ENCODE results near the gene CEP70.

Gene CEP70

GRCh38 chr3:138472141-138472825 lies 121.8 kb downstream of the CEP70 start:
- no peaks in the 10 kb centered on the region for H3K27me3 ChIP-seq
- TF ChIP-seq Cebpa-rat (IDR thresholded peaks at IDR 0.05): no peak
- 0 out of 22 replicates have a peak overlapping the region, but pooled peaks of 1 of the 11 experiments have one; percentile 7 for H3K4me2 ChIP-seq
- peaks cover 0 to 4% (median 0%) of the 10 kb centered on the region in 10 experiments; a peak in 3 of 20 replicates for H3K4me1 ChIP-seq
- H3K9me3 ChIP-seq (replicated peaks in 1 of 11): no peaks in the 10 kb centered on the region
- H3K4me3 ChIP-seq: no peak overlapping the region
- H4K20me1 ChIP-seq: no peaks in the 10 kb centered on the region
- H3K9ac ChIP-seq: no peak overlapping the region
- no peak overlapping the region for H3K27ac ChIP-seq
- H3K36me3 ChIP-seq: no peaks in the 10 kb centered on the region

GRCh38 chr3:138471481-138471880 lies 122.6 kb downstream of the CEP70 start:
- H3K9ac ChIP-seq: no peak overlapping the region
- no peak for TF ChIP-seq Cebpa-rat (IDR thresholded peaks at IDR 0.05)
- no peak overlapping the region for H3K27ac ChIP-seq
- H3K4me3 ChIP-seq: no peak overlapping the region
- H3K27me3 ChIP-seq: no peaks in the 10 kb centered on the region
- H3K4me1 ChIP-seq: peaks cover 0 to 4% (median 0%) of the 10 kb centered on the region in 10 experiments; a peak in 2 of 20 replicates
- H3K36me3 ChIP-seq: no peaks in the 10 kb centered on the region
- H3K9me3 ChIP-seq (replicated peaks in 1 of 11): no peaks in the 10 kb centered on the region
- H4K20me1 ChIP-seq: no peaks in the 10 kb centered on the region
- H3K4me2 ChIP-seq: no peak overlapping the region

DNA sequence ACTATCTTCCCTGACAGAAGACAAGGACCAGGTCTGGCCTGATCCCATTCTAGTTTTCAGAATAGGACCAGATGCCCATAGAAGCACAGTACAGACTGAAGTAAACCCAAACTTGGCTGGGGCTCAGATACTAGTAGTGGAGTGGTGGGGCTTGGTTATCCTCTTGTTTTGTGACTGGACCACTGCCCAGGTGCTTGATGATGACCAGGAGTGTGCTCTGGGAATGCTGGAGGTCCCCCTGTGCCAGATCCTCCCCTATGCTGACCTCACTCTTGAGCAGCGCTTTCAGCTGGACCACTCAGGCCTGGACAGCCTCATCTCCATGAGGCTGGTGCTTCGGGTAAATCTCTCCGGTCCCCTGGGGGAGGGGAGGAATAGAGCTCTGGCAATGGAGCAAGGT lies 123.4 kb downstream of the CEP70 start:
- no peak for TF ChIP-seq Cebpa-rat (IDR thresholded peaks at IDR 0.05)

GRCh38 chr3:138469874-138470273 lies 124.2 kb downstream of the CEP70 start:
- Histone ChIP-seq H3K36me3 (no peaks in the 10 kb centered on the region), H3K27ac (no peak overlapping the region), H4K20me1 (no peaks in the 10 kb centered on the region), H3K9me3 (replicated peaks in 1 of 11) (no peaks in the 10 kb centered on the region), H3K4me1 (peaks cover 0 to 4% (median 0%) of the 10 kb centered on the region in 10 experiments; a peak in 2 of 20 replicates), H3K4me3 (no peak overlapping the region), H3K9ac (no peak overlapping the region), H3K27me3 (no peaks in the 10 kb centered on the region), H3K4me2 (no peak overlapping the region)
- no peak for TF ChIP-seq Cebpa-rat (IDR thresholded peaks at IDR 0.05)

More for the DNA sequence above, 123.4 kb downstream of the CEP70 start:
- no peaks in the 10 kb centered on the region for H4K20me1 ChIP-seq
- no peak overlapping the region for H3K4me2 ChIP-seq
- H3K27me3 ChIP-seq: no peaks in the 10 kb centered on the region
- H3K9ac ChIP-seq: no peak overlapping the region
- H3K27ac ChIP-seq: no peak overlapping the region
- peaks cover 0 to 4% (median 0%) of the 10 kb centered on the region in 10 experiments; a peak in 2 of 20 replicates for H3K4me1 ChIP-seq
- no peaks in the 10 kb centered on the region for H3K36me3 ChIP-seq
- H3K4me3 ChIP-seq: no peak overlapping the region
- no peaks in the 10 kb centered on the region for H3K9me3 ChIP-seq (replicated peaks in 1 of 11)

- Histone ChIP-seq H3K4me3 (no peak overlapping the region), H3K36me3 (no peaks in the 10 kb centered on the region), H3K27ac (no peak overlapping the region), H4K20me1 (no peaks in the 10 kb centered on the region), H3K4me2 (no peak overlapping the region), H3K9me3 (replicated peaks in 1 of 11) (no peaks in the 10 kb centered on the region), H3K4me1 (peaks cover 0 to 4% (median 0%) of the 10 kb centered on the region in 10 experiments; a peak in 4 of 20 replicates), H3K27me3 (no peaks in the 10 kb centered on the region), H3K9ac (no peak overlapping the region)
- no peak for TF ChIP-seq Cebpa-rat (IDR thresholded peaks at IDR 0.05)
These were observed 125.2 kb downstream of the CEP70 start for GRCh38 chr3:138468886-138469285.

GRCh38 chr3:138468451-138468850 lies 125.6 kb downstream of the CEP70 start:
- no peaks in the 10 kb centered on the region for H3K27me3 ChIP-seq
- no peak overlapping the region for H3K4me2 ChIP-seq
- H3K9ac ChIP-seq: no peak overlapping the region
- H4K20me1 ChIP-seq: no peaks in the 10 kb centered on the region
- H3K27ac ChIP-seq: no peak overlapping the region
- TF ChIP-seq Cebpa-rat (IDR thresholded peaks at IDR 0.05): no peak
- peaks cover 0 to 4% (median 0%) of the 10 kb centered on the region in 10 experiments; a peak in 4 of 20 replicates for H3K4me1 ChIP-seq
- H3K4me3 ChIP-seq: no peak overlapping the region
- H3K36me3 ChIP-seq: no peaks in the 10 kb centered on the region
- no peaks in the 10 kb centered on the region for H3K9me3 ChIP-seq (replicated peaks in 1 of 11)

DNA sequence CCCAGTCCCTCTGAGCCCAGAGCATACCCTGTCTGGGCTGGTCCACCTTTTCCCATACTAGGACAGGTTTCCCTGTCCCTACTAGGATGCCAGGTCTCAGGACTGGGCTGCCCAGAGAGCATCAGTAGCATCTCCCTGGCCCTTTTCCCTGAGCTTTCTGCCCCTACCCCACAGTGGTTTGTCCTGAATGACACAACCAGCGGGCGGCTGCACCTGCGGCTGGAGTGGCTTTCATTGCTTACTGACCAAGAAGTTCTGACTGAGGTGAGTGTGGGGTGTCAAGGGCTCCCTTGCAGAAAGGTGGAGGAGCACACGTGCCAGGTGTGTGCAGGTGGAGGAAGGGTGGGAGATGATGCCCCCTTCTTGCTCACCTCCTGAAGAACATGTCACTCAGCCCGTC lies 126.1 kb downstream of the CEP70 start:
- TF ChIP-seq Cebpa-rat (IDR thresholded peaks at IDR 0.05): no peak
- H3K27me3 ChIP-seq: no peaks in the 10 kb centered on the region
- H3K4me3 ChIP-seq: no peak overlapping the region
- H3K9ac ChIP-seq: no peak overlapping the region
- H3K36me3 ChIP-seq: no peaks in the 10 kb centered on the region
- no peaks in the 10 kb centered on the region for H3K9me3 ChIP-seq (replicated peaks in 1 of 11)
- no peak overlapping the region for H3K27ac ChIP-seq
- no peak overlapping the region for H3K4me2 ChIP-seq
- H3K4me1 ChIP-seq: peaks cover 0 to 4% (median 0%) of the 10 kb centered on the region in 10 experiments; a peak in 4 of 20 replicates
- H4K20me1 ChIP-seq: no peaks in the 10 kb centered on the region

DNA sequence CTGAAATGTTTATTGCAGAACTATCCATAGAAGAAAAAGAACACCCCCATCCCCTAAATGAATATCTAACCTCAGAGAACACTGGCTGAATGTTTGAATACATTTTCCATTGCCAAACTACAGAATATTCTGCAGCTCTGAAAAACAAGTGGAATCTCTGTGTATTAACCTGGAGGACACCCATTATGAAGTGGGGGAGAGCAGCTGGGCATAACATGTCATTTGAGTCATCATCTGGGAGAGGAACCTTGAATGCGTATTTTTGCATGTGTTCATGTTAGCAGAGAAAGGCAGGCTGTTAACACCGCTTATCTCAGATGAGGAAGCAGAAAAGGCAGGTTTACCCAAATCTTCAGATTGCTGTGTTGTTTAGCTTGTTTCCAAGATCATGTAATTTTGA lies 128.1 kb downstream of the CEP70 start:
- Histone ChIP-seq H3K27me3 (no peaks in the 10 kb centered on the region), H3K4me2 (no peak overlapping the region), H3K36me3 (no peaks in the 10 kb centered on the region), H3K9ac (no peak overlapping the region), H3K27ac (no peak overlapping the region), H3K4me3 (no peak overlapping the region), H3K4me1 (peaks cover 0 to 5% (median 2%) of the 10 kb centered on the region in 10 experiments; a peak in 6 of 20 replicates), H4K20me1 (no peaks in the 10 kb centered on the region), H3K9me3 (replicated peaks in 1 of 11) (no peaks in the 10 kb centered on the region)
- no peak for TF ChIP-seq Cebpa-rat (IDR thresholded peaks at IDR 0.05)

GRCh38 chr3:138465451-138465850 lies 128.6 kb downstream of the CEP70 start:
- Histone ChIP-seq H3K27me3 (no peaks in the 10 kb centered on the region), H3K4me3 (no peak overlapping the region), H4K20me1 (peaks cover 0 to 2% (median 0%) of the 10 kb centered on the region in 11 experiments; a peak in 1 of 22 replicates), H3K9ac (no peak overlapping the region), H3K4me2 (no peak overlapping the region), H3K27ac (no peak overlapping the region), H3K36me3 (no peaks in the 10 kb centered on the region), H3K4me1 (peaks cover 0 to 10% (median 3%) of the 10 kb centered on the region in 10 experiments; a peak in 6 of 20 replicates), H3K9me3 (replicated peaks in 1 of 11) (no peaks in the 10 kb centered on the region)
- no peak for TF ChIP-seq Cebpa-rat (IDR thresholded peaks at IDR 0.05)

DNA sequence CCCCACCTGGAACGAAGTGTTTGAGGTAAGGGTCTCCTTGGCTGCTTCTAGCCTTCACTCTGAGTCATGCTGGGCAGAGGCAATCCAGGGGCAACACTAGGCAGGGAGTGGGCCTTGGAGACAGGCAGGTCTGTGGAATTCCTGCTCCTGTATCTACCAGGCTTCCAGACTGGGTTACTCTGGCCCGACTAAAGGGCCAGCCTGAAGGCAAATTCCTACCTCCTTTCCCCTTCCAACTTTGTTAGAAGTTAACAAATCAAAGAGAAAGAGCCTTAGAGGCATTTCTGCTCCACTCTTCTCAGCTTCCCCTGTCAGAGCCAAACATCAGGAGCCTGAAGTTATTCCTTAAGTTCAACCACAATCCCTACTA lies 129.6 kb downstream of the CEP70 start:
- H3K9me3 ChIP-seq (replicated peaks in 1 of 11): no peaks in the 10 kb centered on the region
- H3K4me1 ChIP-seq: peaks cover 0 to 14% (median 3%) of the 10 kb centered on the region in 10 experiments; a peak in 6 of 20 replicates
- H3K36me3 ChIP-seq: no peaks in the 10 kb centered on the region
- no peak for TF ChIP-seq Cebpa-rat (IDR thresholded peaks at IDR 0.05)
- H3K27me3 ChIP-seq: no peaks in the 10 kb centered on the region
- no peak overlapping the region for H3K4me3 ChIP-seq
- H4K20me1 ChIP-seq: peaks cover 0 to 4% (median 0%) of the 10 kb centered on the region in 11 experiments; a peak in 1 of 22 replicates
- peak overlapping the region in 1 of 11 experiments; percentile 8; a peak in 1 of 22 replicates for H3K4me2 ChIP-seq
- H3K9ac ChIP-seq: no peak overlapping the region
- no peak overlapping the region for H3K27ac ChIP-seq
